ENCODE data around the gene CYP2J2. TPM values are rescaled to one million over a fixed set of nuclear protein-coding genes. Genes with fewer than 3 reads are reported as not detected.

CYP2J2 gene
- total and polyA plus RNA-seq, 2 donors (not counting 3 experiments of a cell fraction or from before 2014, with no cell fraction given), result 0.06 to 0.27 TPM

DNA sequence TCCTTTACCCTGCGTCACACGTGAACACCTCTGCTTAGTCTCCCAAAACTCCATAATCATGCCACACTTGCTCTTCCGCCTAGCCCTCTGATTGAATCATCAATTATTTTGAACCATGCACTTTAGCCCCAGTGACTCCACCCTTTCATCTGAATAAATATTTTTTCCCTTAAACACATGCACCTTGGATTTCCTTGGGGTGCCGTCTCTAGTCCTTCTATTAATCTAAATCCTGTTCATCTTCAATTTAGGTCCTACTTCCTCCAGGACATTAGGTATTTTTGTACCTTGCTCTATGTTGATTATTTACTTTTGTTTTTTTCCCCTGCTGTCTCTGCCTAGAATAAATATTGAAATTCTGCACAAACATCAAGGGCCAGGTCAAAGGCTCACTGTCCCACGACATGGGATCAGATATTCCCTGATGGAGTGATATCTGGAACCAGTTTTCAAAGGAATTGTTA is 9.8 kb upstream of the CYP2J2 start:
- FAIRE-seq, result no peak
- intact Hi-C loops (cut with micrococcal nuclease), result no loop called here
- CTCF ChIA-PET, result no interaction called here

More for the DNA sequence above, 9.8 kb upstream of the CYP2J2 start:
- H3K9me1 ChIP-seq (replicated peaks; ENCODE audit: control insufficient read depth, extremely low read depth, insufficient read depth, low read length), result no peaks in the 10 kb centered on the region
- no peak for DNase-seq (ENCODE audit: low read depth, low spot score)
- dilution Hi-C loops (cut with MboI; ENCODE audit: extremely low pct_ligation_motif_present, low sequenced_read_pairs), result no loop called here
- no peak overlapping the region for H3K4me3 ChIP-seq (replicated peaks in 1 of 3; ENCODE audit: insufficient read depth in 1 of 3, low read depth in 1 of 3, low read length in 3 of 3)
- H3K4me2 ChIP-seq (ENCODE audit: insufficient read depth, low read length), result no peak overlapping the region
- no peak overlapping the region for H3K27ac ChIP-seq (ENCODE audit: insufficient read depth, low read depth, low read length)
- POLR2A ChIA-PET, result no interaction called here
- H3K36me3 ChIP-seq (ENCODE audit: control insufficient read depth in 2 of 2, extremely low read depth in 1 of 2, insufficient read depth in 2 of 2, low read length in 2 of 2), result no peaks in the 10 kb centered on the region
- H4K20me1 ChIP-seq (replicated peaks; ENCODE audit: control insufficient read depth, extremely low read depth, insufficient read depth, low read length), result no peaks in the 10 kb centered on the region
- TF ChIP-seq GATA2 (IDR thresholded peaks at IDR 0.05; ENCODE audit: insufficient read depth, insufficient read length, low read depth, low read length), result no peak
- TF ChIP-seq POLR2AphosphoS5 (IDR thresholded peaks at IDR 0.05; ENCODE audit: insufficient read depth, low read depth, low read length), result no peak
- no peak for TF ChIP-seq FOS (IDR thresholded peaks at IDR 0.05; ENCODE audit: borderline replicate concordance, insufficient read depth, low read length)
- TF ChIP-seq MYC (IDR thresholded peaks at IDR 0.05; ENCODE audit: low read depth, low read length), result no peak
- no peak for TF ChIP-seq EZH2 (IDR thresholded peaks at IDR 0.05; ENCODE audit: borderline replicate concordance, low read depth, low read length, severe bottlenecking)
- TF ChIP-seq, protein P1, sequence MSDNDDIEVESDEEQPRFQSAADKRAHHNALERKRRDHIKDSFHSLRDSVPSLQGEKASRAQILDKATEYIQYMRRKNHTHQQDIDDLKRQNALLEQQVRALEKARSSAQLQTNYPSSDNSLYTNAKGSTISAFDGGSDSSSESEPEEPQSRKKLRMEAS (IDR thresholded peaks at IDR 0.05; ENCODE audit: insufficient read depth, insufficient read length), result no peak
- TF ChIP-seq POLR2A (IDR thresholded peaks at IDR 0.05; ENCODE audit: low read depth, low read length), result no peak
- TF ChIP-seq, protein P2, sequence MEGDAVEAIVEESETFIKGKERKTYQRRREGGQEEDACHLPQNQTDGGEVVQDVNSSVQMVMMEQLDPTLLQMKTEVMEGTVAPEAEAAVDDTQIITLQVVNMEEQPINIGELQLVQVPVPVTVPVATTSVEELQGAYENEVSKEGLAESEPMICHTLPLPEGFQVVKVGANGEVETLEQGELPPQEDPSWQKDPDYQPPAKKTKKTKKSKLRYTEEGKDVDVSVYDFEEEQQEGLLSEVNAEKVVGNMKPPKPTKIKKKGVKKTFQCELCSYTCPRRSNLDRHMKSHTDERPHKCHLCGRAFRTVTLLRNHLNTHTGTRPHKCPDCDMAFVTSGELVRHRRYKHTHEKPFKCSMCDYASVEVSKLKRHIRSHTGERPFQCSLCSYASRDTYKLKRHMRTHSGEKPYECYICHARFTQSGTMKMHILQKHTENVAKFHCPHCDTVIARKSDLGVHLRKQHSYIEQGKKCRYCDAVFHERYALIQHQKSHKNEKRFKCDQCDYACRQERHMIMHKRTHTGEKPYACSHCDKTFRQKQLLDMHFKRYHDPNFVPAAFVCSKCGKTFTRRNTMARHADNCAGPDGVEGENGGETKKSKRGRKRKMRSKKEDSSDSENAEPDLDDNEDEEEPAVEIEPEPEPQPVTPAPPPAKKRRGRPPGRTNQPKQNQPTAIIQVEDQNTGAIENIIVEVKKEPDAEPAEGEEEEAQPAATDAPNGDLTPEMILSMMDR (IDR thresholded peaks at IDR 0.05; ENCODE audit: extremely low read depth in 1 of 2, insufficient read depth in 1 of 2, low read depth in 1 of 2, low read length in 2 of 2), result no peak
- TF ChIP-seq JUN (IDR thresholded peaks at IDR 0.05; ENCODE audit: borderline replicate concordance, insufficient read depth, insufficient read length, low read depth), result no peak
- H3K9ac ChIP-seq (replicated peaks; ENCODE audit: extremely low read depth, insufficient read depth, low read length), result no peak overlapping the region
- H3K4me1 ChIP-seq (ENCODE audit: control insufficient read depth, extremely low read depth, insufficient read depth, low read length), result no peaks in the 10 kb centered on the region
- no peak overlapping the region for H2AFZ ChIP-seq (ENCODE audit: low read depth, low read length)
- no peaks in the 10 kb centered on the region for H3K79me2 ChIP-seq (ENCODE audit: control insufficient read depth, insufficient read depth, low read length)
- BruUV-seq (replicated peaks), result no TSS peak
- peaks cover 0 to 1% of the 10 kb centered on the region in 2 experiments for H3K27me3 ChIP-seq (ENCODE audit: control insufficient read depth in 2 of 2, insufficient read depth in 2 of 2, low read length in 2 of 2)
- H3K9me3 ChIP-seq (replicated peaks; ENCODE audit: control insufficient read depth, insufficient read depth, low read length), result no peaks in the 10 kb centered on the region

Data from endothelial cell of umbilical vein (primary cell).